ENCODE results near the gene MOSMO. TPM values are rescaled to one million over a fixed set of nuclear protein-coding genes. Genes with fewer than 3 reads are reported as not detected.

MOSMO gene
- total and polyA plus RNA-seq, 2 donors (not counting 3 experiments of a cell fraction or from before 2014, with no cell fraction given) = 15.9 to 22.0 TPM

- DNase-seq (ENCODE audit: low read depth, low spot score) (no peak), FAIRE-seq (no peak)
- no peaks in the 10 kb centered on the region for H3K27me3 ChIP-seq (ENCODE audit: control insufficient read depth in 2 of 2, insufficient read depth in 2 of 2, low read length in 2 of 2)
- no peak overlapping the region for H3K27ac ChIP-seq (ENCODE audit: insufficient read depth, low read depth, low read length)
- H3K4me1 ChIP-seq (ENCODE audit: control insufficient read depth, extremely low read depth, insufficient read depth, low read length) = peaks cover 35% of the 10 kb centered on the region
- no peaks in the 10 kb centered on the region for H4K20me1 ChIP-seq (replicated peaks; ENCODE audit: control insufficient read depth, extremely low read depth, insufficient read depth, low read length)
- no peak overlapping the region for H3K9ac ChIP-seq (replicated peaks; ENCODE audit: extremely low read depth, insufficient read depth, low read length)
- H3K4me3 ChIP-seq (replicated peaks in 1 of 3; ENCODE audit: insufficient read depth in 1 of 3, low read depth in 1 of 3, low read length in 3 of 3) = no peak overlapping the region
- dilution Hi-C loops (cut with MboI; ENCODE audit: extremely low pct_ligation_motif_present, low sequenced_read_pairs) (no loop called here), intact Hi-C loops (cut with micrococcal nuclease) (no loop called here)
- TF ChIP-seq POLR2A (IDR thresholded peaks at IDR 0.05; ENCODE audit: low read depth, low read length) = no peak
- no peak for TF ChIP-seq EZH2 (IDR thresholded peaks at IDR 0.05; ENCODE audit: borderline replicate concordance, low read depth, low read length, severe bottlenecking)
- no peak for TF ChIP-seq JUN (IDR thresholded peaks at IDR 0.05; ENCODE audit: borderline replicate concordance, insufficient read depth, insufficient read length, low read depth)
- TF ChIP-seq GATA2 (IDR thresholded peaks at IDR 0.05; ENCODE audit: insufficient read depth, insufficient read length, low read depth, low read length) = no peak
- no peak for TF ChIP-seq CTCF (IDR thresholded peaks at IDR 0.05; ENCODE audit: extremely low read depth in 1 of 2, insufficient read depth in 1 of 2, low read depth in 1 of 2, low read length in 2 of 2)
- no peak for TF ChIP-seq POLR2AphosphoS5 (IDR thresholded peaks at IDR 0.05; ENCODE audit: insufficient read depth, low read depth, low read length)
- H3K9me1 ChIP-seq (replicated peaks; ENCODE audit: control insufficient read depth, extremely low read depth, insufficient read depth, low read length) = no peaks in the 10 kb centered on the region
- ChIA-PET POLR2A (no interaction called here), CTCF (interaction anchor here (1.3 to 1.5 kb wide), 2 partner anchors 22 to 46 kb away, joined by 3 to 8 read pairs; no protein-coding TSS in a partner anchor)
- BruUV-seq (replicated peaks) = no TSS peak
- no peak overlapping the region for H3K4me2 ChIP-seq (ENCODE audit: insufficient read depth, low read length)
- H3K36me3 ChIP-seq (ENCODE audit: control insufficient read depth in 2 of 2, extremely low read depth in 1 of 2, insufficient read depth in 2 of 2, low read length in 2 of 2) = peaks cover 0 to 2% of the 10 kb centered on the region in 2 experiments
- H3K79me2 ChIP-seq (ENCODE audit: control insufficient read depth, insufficient read depth, low read length) = peaks cover 91% of the 10 kb centered on the region
- H2AFZ ChIP-seq (ENCODE audit: low read depth, low read length) = no peak overlapping the region
- no peaks in the 10 kb centered on the region for H3K9me3 ChIP-seq (replicated peaks; ENCODE audit: control insufficient read depth, insufficient read depth, low read length)
Measured at GRCh38 chr16:22031483-22032083, 23.7 kb downstream of the MOSMO start.

Data from endothelial cell of umbilical vein (primary cell).